AG04449 (cell line): ENCODE measurements around the gene CBX8.

ENCODE experiments used
- CTCF ChIA-PET: fragments of 350-600 bp; formaldehyde crosslinking; extraction: SDS; loops from one replicate; lab custom pipeline; 2021; ENCODE audit warnings: antibody characterized with exemption; lab: Yijun Ruan, JAX
- POLR2A ChIA-PET: fragments of 400-600, 350-600 bp; formaldehyde crosslinking; extraction: SDS; loops from one replicate; lab custom pipeline; 2020; ENCODE audit warnings: antibody characterized with exemption, inconsistent platforms; lab: Yijun Ruan, JAX
- DNase-seq: peaks from one replicate; pipeline ENCODE4 v3.0.0-alpha.2; 2010; ENCODE audit warnings: low read depth, low spot score
- H3K4me3 ChIP-seq: 2 replicates; pipeline ENCODE4 v1.5.1; 2011; ENCODE audit warnings: low read depth, mild to moderate bottlenecking, control low read depth, low read length
- TF ChIP-seq, protein P1 (sequence below): IDR thresholded peaks from one replicate; pipeline ENCODE4 v1.5.1; 2011; ENCODE audit warnings: mild to moderate bottlenecking, moderate library complexity, low read length, control low read depth, inconsistent platforms; ENCODE audit not compliant: insufficient read depth; ENCODE audit errors: missing control alignments

CBX8 gene

DNA sequence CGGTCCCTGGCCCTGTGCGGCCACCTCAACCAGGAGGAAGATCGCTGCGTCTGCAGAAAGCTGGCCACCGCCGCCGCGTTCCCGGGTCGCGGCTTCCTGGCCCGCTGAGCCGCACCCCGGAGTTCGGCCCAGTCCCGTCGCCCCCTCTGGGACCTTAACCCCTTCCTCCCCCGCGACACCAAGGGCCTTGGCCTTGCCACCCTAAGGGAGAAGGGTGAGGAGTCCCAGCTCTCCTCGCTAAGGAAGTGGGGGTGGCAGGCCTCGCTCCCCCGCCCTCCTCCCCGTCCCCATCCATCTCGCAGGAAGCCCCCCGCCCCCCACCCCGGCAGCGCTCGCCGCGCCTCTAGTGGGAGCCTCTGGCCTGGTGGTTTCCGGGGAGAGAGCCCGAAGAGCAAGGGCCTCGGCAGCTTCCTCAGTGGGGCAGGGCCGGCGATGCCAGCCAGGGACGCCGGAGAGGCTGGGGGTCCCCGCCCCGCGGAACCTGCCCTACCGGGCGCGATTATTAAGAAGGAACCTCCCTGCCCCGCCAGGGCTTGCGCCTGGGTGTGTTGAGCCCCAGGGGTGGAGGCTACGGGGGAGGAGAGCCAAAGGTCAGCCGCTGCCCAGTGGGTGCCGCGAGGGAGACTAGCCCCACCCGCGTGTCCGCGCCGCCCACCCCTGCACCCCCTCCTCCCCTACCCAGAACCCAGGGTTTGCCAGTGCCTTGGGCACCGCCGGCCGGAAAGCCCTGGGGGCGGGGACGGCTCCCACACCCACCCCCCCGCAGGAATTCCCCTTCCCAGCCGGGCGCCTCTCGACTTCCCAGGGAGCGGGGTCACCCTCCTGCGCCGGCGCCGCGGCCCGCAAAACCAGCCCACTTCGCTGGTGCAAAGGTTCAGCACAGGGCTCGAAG is 35.6 kb upstream of the CBX8 start:
- TF ChIP-seq, protein P1, sequence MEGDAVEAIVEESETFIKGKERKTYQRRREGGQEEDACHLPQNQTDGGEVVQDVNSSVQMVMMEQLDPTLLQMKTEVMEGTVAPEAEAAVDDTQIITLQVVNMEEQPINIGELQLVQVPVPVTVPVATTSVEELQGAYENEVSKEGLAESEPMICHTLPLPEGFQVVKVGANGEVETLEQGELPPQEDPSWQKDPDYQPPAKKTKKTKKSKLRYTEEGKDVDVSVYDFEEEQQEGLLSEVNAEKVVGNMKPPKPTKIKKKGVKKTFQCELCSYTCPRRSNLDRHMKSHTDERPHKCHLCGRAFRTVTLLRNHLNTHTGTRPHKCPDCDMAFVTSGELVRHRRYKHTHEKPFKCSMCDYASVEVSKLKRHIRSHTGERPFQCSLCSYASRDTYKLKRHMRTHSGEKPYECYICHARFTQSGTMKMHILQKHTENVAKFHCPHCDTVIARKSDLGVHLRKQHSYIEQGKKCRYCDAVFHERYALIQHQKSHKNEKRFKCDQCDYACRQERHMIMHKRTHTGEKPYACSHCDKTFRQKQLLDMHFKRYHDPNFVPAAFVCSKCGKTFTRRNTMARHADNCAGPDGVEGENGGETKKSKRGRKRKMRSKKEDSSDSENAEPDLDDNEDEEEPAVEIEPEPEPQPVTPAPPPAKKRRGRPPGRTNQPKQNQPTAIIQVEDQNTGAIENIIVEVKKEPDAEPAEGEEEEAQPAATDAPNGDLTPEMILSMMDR, result no peak
- DNase-seq, result no peak
- H3K4me3 ChIP-seq, result no peak overlapping the region
- POLR2A ChIA-PET, result interaction anchor here (1.0 kb wide), 1 partner anchor 25 kb away, joined by 3 read pairs; no protein-coding TSS in a partner anchor
- CTCF ChIA-PET, result no interaction called here

DNA sequence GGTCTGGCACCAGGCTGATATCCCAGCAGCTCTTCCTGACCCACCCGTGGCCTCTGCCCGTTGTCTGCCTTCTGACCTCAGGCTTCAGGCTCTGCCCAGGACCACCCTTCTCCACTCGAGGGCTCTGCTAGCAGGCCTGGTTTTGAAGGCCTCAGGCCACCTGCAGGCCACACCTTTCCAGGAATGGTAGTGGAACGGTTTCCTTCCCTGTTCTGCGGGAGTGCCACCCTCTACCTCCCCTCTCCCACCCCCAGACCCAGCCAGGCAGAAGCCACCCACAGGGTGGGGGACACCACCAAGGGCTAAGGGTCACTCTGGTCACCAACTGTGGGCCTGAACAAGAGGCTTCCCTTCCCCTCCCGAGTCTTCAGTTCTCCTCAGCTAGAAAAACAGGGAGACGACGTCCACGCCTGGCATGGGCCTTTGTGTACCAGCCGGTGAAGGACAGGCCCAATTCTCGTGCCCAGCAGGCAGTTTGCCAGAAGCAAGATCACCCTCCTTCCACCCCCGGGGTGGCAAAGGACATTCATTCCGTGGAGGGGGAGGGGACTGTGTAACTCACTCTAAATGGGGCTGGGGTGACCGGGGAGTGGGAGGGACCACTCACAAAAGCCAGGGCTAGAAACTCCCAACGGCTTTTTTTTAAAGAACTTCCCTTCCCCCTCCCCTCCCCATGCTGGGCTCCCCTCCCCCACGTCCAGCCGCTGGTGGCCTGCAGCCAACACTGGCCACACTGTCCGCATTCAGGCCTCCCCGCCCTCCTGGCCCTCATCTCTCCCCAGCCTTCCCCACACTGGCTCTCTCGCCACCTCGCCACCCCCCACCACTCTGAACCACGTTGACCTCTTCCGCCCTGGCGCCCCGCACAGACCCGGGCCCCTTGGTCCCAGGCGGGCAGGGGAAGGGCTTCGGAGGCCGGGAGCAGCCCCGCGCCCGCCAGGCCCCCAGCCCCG is 34.7 kb upstream of the CBX8 start:
- TF ChIP-seq, protein P1, result no peak
- ChIA-PET POLR2A (interaction anchor here (1.2 kb wide), 1 partner anchor 14 kb away, joined by 4 read pairs; no protein-coding TSS in a partner anchor), CTCF (no interaction called here)
- no peak for DNase-seq
- H3K4me3 ChIP-seq, result no peak overlapping the region

DNA sequence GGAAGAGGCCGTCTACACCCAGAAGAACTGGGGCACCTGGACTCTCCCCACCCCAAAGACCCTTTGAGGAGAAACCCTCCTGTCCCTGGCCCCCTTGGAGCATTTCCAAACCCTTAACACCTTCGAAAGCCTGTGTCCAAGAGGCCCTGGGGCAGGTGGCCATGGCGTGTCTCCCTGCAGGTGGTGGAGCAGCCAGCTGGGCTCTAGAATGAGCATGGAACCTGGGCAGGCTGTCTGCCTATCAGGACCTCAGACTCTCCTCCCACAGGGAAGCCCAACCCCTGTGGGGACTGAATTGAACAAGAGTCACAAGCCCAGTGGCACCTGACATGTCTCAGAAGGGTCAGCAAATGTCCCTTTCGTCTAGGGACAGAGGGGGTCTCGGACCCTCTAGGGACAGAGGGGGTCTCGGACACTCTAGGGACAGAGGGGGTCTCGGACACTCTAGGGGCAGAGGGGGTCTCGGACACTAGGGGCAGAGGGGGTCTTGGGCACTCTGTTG is 33.9 kb upstream of the CBX8 start:
- DNase-seq, result no peak
- ChIA-PET CTCF (interaction anchor here (0.9 kb wide), 1 partner anchor 87 kb away, joined by 6 read pairs; no protein-coding TSS in a partner anchor), POLR2A (interaction anchor here (1.2 kb wide), 2 partner anchors 9 to 13 kb away, joined by 3 to 4 read pairs; partner anchors contain the start of gene CBX4)
- no peak overlapping the region for H3K4me3 ChIP-seq
- TF ChIP-seq, protein P1, result no peak

DNA sequence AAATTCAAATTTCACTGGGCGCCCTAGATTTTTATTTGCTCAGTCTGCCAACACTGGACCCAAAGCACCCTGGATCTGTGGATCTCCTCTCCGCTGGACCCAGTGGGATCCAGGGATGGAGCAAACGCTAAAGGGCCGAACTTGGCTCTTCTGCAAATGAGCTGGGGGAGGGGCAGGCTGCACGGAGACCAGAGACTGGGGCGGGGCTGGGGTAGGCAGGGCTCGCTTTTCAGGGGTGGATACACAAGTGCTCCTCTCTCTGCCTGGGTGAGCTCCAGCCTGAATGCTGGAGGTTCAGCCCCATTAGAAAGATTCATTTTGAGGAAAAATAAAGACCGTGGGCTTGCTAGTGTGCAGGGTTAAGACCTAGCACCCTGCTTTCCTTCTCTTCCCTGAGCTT is 33.4 kb upstream of the CBX8 start:
- no peak for DNase-seq
- ChIA-PET CTCF (interaction anchor here (0.9 to 3.4 kb wide), 2 partner anchors 9 to 86 kb away, joined by 6 to 19 read pairs; partner anchors contain the start of gene CBX4), POLR2A (interaction anchor here (1.2 kb wide), 2 partner anchors 9 to 13 kb away, joined by 3 to 4 read pairs; partner anchors contain the start of gene CBX4)
- TF ChIP-seq, protein P1, result no peak
- H3K4me3 ChIP-seq, result no peak overlapping the region

DNA sequence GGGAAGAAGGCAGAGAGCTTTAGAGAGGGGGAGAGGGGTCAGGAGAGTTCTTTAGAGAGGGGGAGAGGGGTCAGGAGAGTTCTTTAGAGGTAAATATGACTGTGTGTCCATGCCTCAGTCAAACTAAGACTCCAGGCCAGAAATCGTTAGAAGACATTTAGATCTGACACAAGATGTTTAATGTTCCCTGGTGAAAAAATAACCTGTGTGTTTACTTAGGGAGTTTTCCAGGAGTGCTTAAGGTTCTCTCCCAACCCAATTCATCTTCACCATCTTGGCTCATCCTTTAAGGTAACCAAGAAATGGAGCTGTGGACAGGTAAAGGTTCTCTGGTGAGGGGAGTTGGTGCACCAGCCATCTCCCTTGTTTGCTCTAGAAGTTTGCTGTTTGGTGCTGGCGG is 32.6 kb upstream of the CBX8 start:
- TF ChIP-seq, protein P1, result no peak
- ChIA-PET CTCF (interaction anchor here (1.3 to 3.4 kb wide), 2 partner anchors 10 to 88 kb away, joined by 4 to 19 read pairs; partner anchors contain the start of gene CBX4), POLR2A (no interaction called here)
- H3K4me3 ChIP-seq, result no peak overlapping the region
- DNase-seq, result no peak
